Measurements from ENCODE around the gene TPK1. TPM values are rescaled to one million over a fixed set of nuclear protein-coding genes. Genes with fewer than 3 reads are reported as not detected.

TPK1 gene
- total and polyA plus RNA-seq, 2 of the 8 experiments (the other 6 are each of a cell fraction or from before 2014, with no cell fraction given) = 1.9 to 2.7 TPM

DNA sequence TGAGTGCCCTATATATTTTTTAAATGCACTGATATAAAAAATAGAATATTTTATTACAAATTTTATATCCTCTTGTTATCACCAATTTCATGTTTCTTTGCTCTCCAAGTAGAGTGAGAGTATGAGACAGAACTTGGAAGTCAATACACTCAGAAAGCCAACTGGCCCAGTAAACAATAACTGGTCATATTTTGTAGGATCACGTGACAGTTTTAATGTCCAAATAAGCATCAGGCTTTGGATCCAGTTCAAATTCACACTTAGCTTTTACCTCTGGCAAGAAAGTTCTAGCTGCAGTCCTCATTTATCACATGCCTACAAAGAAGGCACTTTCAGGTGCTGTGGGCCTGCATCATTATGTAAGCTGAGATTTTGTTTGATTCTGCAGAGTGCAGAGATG, 21.6 kb upstream of the TPK1 start:
- no peaks in the 10 kb centered on the region for H3K23me2 ChIP-seq (ENCODE audit: low read depth, low read length)

More for the DNA sequence above, 21.6 kb upstream of the TPK1 start:
- no peak overlapping the region for H2BK120ac ChIP-seq (replicated peaks; ENCODE audit: low read depth, low read length)
- no peak overlapping the region for H4K8ac ChIP-seq (ENCODE audit: extremely low read depth, insufficient read depth, low read length)
- no peak overlapping the region for H3K56ac ChIP-seq (replicated peaks; ENCODE audit: insufficient read length, low read depth, low read length)
- no peak overlapping the region for H2BK12ac ChIP-seq (ENCODE audit: low read depth, low read length)
- no peak overlapping the region for H2AK5ac ChIP-seq (ENCODE audit: low read depth, low read length)
- H3K23ac ChIP-seq (ENCODE audit: insufficient read length) = no peak overlapping the region
- H3K9ac ChIP-seq (replicated peaks in 1 of 4; ENCODE audit: extremely low read depth in 1 of 4, low read depth in 3 of 4, low read length in 3 of 4) = no peak overlapping the region
- no peak overlapping the region for H3K4ac ChIP-seq (replicated peaks; ENCODE audit: insufficient read length, low read depth, low read length)
- H3K4me2 ChIP-seq (ENCODE audit: insufficient read depth in 1 of 2, low read depth in 2 of 2, low read length in 2 of 2) = no peak overlapping the region
- ChIA-PET CTCF (ENCODE audit: partially characterized antibody) (interaction anchor here (0.9 kb wide), 1 partner anchor 151 kb away, joined by 3 read pairs; no protein-coding TSS in a partner anchor), POLR2A (ENCODE audit: partially characterized antibody) (no interaction called here)
- H3K27ac ChIP-seq (ENCODE audit: low read depth, low read length) = no peak overlapping the region
- 88% methylated on average over 1 of the region's 1 CpG; no CpG with 5 or more reads in 1 of the 2 experiments for WGBS, 2 experiments (ENCODE audit: extremely low coverage in 1 of 2, insufficient coverage in 1 of 2, insufficient read length in 1 of 2, insufficient replicate concordance in 2 of 2, low coverage in 1 of 2, low lambda C conversion rate in 2 of 2, missing lambda C conversion rate in 1 of 2)
- no peaks in the 10 kb centered on the region for H3K9me3 ChIP-seq (ENCODE audit: insufficient read depth in 2 of 2, low read depth in 1 of 2, low read length in 1 of 2)
- no peak overlapping the region for H4K5ac ChIP-seq (ENCODE audit: insufficient read length, low read depth, low read length)
- H2AFZ ChIP-seq (ENCODE audit: low read length) = no peak overlapping the region
- H4K20me1 ChIP-seq (replicated peaks in 1 of 2; ENCODE audit: control insufficient read depth in 1 of 2, insufficient read depth in 2 of 2, low read length in 2 of 2) = no peaks in the 10 kb centered on the region
- no peak overlapping the region for H4K91ac ChIP-seq (replicated peaks; ENCODE audit: insufficient read length, low read length)
- H3K18ac ChIP-seq (ENCODE audit: extremely low read depth, low read length) = no peak overlapping the region
- H2BK5ac ChIP-seq (ENCODE audit: low read depth, low read length) = no peak overlapping the region
- H3K4me3 ChIP-seq (ENCODE audit: extremely low read depth in 1 of 4, insufficient read depth in 2 of 4, low read depth in 3 of 4, low read length in 4 of 4) = no peak overlapping the region
- FAIRE-seq (no peak), DNase-seq (ENCODE audit: low read depth in 1 of 2, low spot score in 2 of 2) (no peak)
- TF ChIP-seq SP2 (IDR thresholded peaks at IDR 0.05; ENCODE audit: low read length) (no peak), KDM5A (IDR thresholded peaks at IDR 0.05; ENCODE audit: low read length) (no peak), SP1 (IDR thresholded peaks at IDR 0.05; ENCODE audit: low read depth, low read length) (no peak), BCL11A (IDR thresholded peaks at IDR 0.05; ENCODE audit: low read depth in 2 of 2, low read length in 2 of 2) (no peak), ZNF274 (IDR thresholded peaks at IDR 0.05; ENCODE audit: borderline replicate concordance, extremely low read depth, low read length) (no peak), SUZ12 (IDR thresholded peaks at IDR 0.05; ENCODE audit: low read length) (no peak)
- TF ChIP-seq, protein P1, sequence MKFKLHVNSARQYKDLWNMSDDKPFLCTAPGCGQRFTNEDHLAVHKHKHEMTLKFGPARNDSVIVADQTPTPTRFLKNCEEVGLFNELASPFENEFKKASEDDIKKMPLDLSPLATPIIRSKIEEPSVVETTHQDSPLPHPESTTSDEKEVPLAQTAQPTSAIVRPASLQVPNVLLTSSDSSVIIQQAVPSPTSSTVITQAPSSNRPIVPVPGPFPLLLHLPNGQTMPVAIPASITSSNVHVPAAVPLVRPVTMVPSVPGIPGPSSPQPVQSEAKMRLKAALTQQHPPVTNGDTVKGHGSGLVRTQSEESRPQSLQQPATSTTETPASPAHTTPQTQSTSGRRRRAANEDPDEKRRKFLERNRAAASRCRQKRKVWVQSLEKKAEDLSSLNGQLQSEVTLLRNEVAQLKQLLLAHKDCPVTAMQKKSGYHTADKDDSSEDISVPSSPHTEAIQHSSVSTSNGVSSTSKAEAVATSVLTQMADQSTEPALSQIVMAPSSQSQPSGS (IDR thresholded peaks at IDR 0.05; ENCODE audit: low read length) = no peak
- TF ChIP-seq, protein P2, sequence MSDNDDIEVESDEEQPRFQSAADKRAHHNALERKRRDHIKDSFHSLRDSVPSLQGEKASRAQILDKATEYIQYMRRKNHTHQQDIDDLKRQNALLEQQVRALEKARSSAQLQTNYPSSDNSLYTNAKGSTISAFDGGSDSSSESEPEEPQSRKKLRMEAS (IDR thresholded peaks at IDR 0.05) = no peak
- no peak overlapping the region for H2BK15ac ChIP-seq (ENCODE audit: low read length)
- no peak overlapping the region for H3K14ac ChIP-seq (ENCODE audit: insufficient read length)
- no peaks in the 10 kb centered on the region for H3K79me2 ChIP-seq (ENCODE audit: control insufficient read depth in 1 of 2, insufficient read depth in 2 of 2, low read length in 2 of 2)
- H3K36me3 ChIP-seq (ENCODE audit: control insufficient read depth in 2 of 4, insufficient read depth in 4 of 4, low read length in 3 of 4) = no peaks in the 10 kb centered on the region
- no peaks in the 10 kb centered on the region for H3K79me1 ChIP-seq (ENCODE audit: low read depth, low read length)
- 0 out of 7 replicates have a peak, but pooled peaks cover 0 to 2% (median 0%) of the 10 kb centered on the region in 4 experiments for H3K4me1 ChIP-seq (replicated peaks in 1 of 4; ENCODE audit: control insufficient read depth in 3 of 4, insufficient read depth in 4 of 4, low read length in 3 of 4)
- no peaks in the 10 kb centered on the region for H3K27me3 ChIP-seq (replicated peaks in 1 of 4; ENCODE audit: control insufficient read depth in 3 of 4, extremely low read depth in 1 of 4, insufficient read depth in 3 of 4, low read length in 3 of 4)
- no peak overlapping the region for H2BK20ac ChIP-seq (ENCODE audit: low read length)

All from H1 (cell line).